Fibroblast of villous mesenchyme (primary cell): ENCODE data around the gene HERC3. TPM values are rescaled to one million over a fixed set of nuclear protein-coding genes. Genes with fewer than 3 reads are reported as not detected.

Experiments
- DNase-seq: peaks from one replicate; pipeline ENCODE4 v3.0.0-alpha.2; 2010; ENCODE audit warnings: low read depth
- H3K4me3 ChIP-seq: 2 replicates; pipeline ENCODE4 v1.5.1; 2011; ENCODE audit warnings: low read depth, mild to moderate bottlenecking, low read length
- CTCF ChIP-seq: IDR thresholded peaks from 2 replicates; pipeline ENCODE4 v1.5.1; 2012; ENCODE audit warnings: low read depth, mild to moderate bottlenecking, low read length; ENCODE audit not compliant: insufficient read depth
- total RNA-seq: library from RNA; depleted of rRNA; stranded (reverse); fragments of >200 nt; gene quantifications from 2 replicates; pipeline ENCODE4 v1.2.3, GENCODE V29; 2012

Gene HERC3
- total RNA-seq, 1 donor: 28.5 TPM

GRCh38 chr4:88616275-88617150 lies 24.2 kb downstream of the HERC3 start:
- H3K4me3 ChIP-seq: no peak overlapping the region

GRCh38 chr4:88618782-88619485 lies 26.7 kb downstream of the HERC3 start:
- TF ChIP-seq CTCF: no peak
- H3K4me3 ChIP-seq: no peak overlapping the region
- no peak for DNase-seq

More at GRCh38 chr4:88616275-88617150, 24.2 kb downstream of the HERC3 start:
- DNase-seq: peak; percentile 76
- TF ChIP-seq CTCF: no peak

- peak; percentile 36 for DNase-seq
- TF ChIP-seq CTCF: no peak
- H3K4me3 ChIP-seq: no peak overlapping the region
Observed at GRCh38 chr4:88619971-88620370, 27.7 kb downstream of the HERC3 start.

- TF ChIP-seq CTCF: no peak
- H3K4me3 ChIP-seq: no peak overlapping the region
- DNase-seq: no peak
Observed at GRCh38 chr4:88621763-88622327, 29.6 kb downstream of the HERC3 start.

GRCh38 chr4:88623097-88623496 lies 30.8 kb downstream of the HERC3 start:
- TF ChIP-seq CTCF: no peak
- peak; percentile 87 for DNase-seq
- H3K4me3 ChIP-seq: no peak overlapping the region

GRCh38 chr4:88628746-88629145 lies 36.5 kb downstream of the HERC3 start:
- no peak for TF ChIP-seq CTCF
- no peak for DNase-seq
- H3K4me3 ChIP-seq: no peak overlapping the region
